Measurements from ENCODE around the gene AFAP1L2.

Gene AFAP1L2

DNA sequence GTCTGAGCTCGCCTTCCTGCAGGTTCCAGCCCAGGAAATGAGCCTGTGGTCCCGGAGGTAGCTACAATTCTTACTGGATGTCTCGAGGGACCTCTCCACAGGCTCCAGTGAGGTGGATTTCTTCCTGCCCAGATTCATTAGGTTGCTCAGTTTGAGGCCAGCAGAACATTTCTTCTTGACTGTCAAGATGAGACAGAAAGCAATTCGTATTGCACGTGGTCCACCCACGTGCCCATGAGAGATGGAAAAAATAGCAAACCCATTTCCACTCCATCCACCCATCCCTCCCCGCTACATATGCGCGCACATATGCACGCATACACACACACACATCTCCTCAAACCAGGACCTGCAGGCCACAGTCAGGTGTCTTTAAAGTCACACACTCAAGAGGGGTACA is 96.6 kb downstream of the AFAP1L2 start:
- FAIRE-seq: no peak

- FAIRE-seq: no peak
These were observed 98.0 kb downstream of the AFAP1L2 start for GRCh38 chr10:114306116-114306973.

DNA sequence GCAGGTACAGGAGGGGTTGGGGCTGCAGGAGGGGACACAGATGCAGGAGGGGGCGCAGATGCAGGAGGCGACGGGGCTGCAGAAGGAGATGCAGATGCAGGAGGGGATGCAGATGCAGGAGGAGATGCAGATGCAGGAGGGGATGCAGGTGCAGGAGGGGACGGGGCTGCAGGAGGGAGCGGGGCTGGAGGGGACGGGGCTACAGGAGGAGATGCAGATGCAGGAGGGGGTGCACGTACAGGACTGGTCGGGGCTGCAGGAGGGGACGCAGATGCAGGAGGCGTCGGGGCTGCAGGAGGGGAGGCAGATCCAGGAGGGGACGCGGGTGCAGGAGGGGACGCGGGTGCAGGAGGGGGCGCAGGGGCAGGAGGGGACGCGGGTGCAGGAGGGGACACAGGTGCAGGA is 98.8 kb downstream of the AFAP1L2 start:
- no peak for FAIRE-seq

- FAIRE-seq: no peak
These were observed 99.5 kb downstream of the AFAP1L2 start for GRCh38 chr10:114304571-114305421.

GRCh38 chr10:114304017-114304570 is 100.2 kb downstream of the AFAP1L2 start:
- FAIRE-seq: no peak

DNA sequence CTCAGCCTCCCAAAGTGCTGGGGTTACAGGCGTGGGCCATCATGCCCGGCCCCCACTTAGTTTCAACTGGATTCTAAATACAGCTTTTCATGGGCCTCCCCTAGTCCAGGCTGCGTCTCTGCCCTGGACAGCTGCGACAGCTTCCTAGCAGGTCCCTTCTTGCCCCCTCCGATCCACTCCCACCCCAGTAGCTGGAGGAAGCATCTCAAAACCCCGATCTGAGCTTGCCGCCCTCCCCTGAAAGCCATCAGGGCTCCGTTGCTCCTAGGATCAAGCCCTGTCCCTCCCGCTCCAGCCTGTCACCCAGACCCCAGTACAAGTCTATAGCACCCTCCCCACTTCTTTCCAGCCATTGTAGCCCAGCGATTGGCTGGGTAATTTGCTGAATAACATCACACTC is 100.7 kb downstream of the AFAP1L2 start:
- FAIRE-seq: no peak

DNA sequence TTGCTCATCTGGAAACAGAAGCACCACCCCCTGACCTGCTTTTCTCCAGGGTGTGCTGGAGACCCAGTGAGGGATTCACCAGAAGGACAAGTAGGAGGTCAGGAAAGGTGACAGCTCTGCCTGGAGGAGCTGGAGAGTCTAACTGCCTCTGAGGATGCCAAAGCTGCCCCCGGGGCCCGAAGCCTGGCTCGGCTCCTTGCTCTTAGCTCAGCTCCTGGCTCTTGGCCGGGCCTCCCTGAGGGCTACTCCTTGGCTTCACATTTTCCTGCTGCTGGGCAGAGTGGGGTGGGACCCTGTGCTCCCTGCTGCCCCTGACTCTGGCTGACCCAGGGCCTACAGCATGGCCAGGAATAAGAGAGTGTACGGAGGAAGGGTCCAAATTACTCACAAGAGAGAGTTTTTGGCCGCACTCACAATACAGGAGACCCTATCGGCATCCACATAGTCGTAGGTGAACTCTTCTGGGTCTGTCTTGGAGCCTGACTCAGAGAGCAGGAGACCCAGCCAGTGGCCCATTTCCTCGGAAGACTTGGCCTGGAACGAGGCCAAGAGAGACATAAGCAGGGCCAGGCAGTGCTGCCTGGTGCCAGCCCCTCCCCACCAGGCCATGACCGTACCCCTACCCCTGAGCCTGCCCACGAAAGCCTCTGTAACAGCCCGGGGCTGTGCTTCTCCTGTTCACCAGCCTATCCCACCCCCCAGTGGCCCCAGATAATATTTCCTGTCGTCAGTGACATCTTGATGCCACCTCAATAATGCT is 102.2 kb downstream of the AFAP1L2 start:
- no peak for FAIRE-seq

GRCh38 chr10:114301177-114301576 is 103.1 kb downstream of the AFAP1L2 start:
- FAIRE-seq: no peak

- FAIRE-seq: no peak
These were observed 104.2 kb downstream of the AFAP1L2 start for GRCh38 chr10:114300036-114300645.

- no peak for FAIRE-seq
These were observed 107.1 kb downstream of the AFAP1L2 start for GRCh38 chr10:114297136-114297705.

DNA sequence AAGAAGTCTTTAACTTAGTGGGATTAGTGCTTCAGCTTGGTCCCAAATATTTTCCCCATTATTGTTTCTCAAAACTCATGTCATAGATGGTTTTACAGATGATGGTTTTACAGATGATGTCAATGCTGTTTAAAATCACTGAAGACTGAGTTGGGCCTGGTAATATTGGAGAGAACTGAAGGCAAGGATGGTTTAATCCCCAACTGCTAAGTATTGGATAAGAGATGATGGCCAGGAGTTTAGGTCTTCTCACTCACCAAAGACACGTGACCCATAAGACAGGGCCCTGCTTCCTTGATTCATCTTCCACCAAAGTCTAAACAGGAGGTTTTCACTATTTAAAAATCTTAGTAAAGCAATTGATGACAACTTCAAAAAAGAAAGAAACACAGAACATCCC is 108.9 kb downstream of the AFAP1L2 start:
- FAIRE-seq: no peak

- no peak for FAIRE-seq
These were observed 109.8 kb downstream of the AFAP1L2 start for GRCh38 chr10:114294549-114294948.

- no peak for FAIRE-seq
These were observed 111.2 kb downstream of the AFAP1L2 start for GRCh38 chr10:114293075-114293474.

- FAIRE-seq: no peak
These were observed 112.8 kb downstream of the AFAP1L2 start for GRCh38 chr10:114291516-114291915.

DNA sequence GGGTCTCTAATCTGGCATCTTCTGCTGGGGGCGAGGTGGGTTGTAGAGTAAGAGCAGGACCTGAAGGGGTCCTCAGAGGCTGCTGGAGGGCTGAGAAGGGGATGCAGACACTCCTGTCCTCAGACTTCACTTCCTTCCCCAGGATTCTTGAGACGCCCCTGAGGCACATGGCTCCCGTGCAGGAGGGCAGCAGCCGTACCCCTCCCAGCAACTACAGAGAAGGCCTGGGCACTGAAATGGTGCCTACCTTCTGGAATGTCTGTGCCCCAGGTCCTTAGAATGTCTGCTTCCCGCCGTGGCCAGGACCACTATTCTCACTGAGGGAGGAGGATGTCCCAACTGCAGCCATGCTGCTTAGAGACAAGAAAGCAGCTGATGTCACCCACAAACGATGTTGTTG is 113.2 kb downstream of the AFAP1L2 start:
- FAIRE-seq: no peak

DNA sequence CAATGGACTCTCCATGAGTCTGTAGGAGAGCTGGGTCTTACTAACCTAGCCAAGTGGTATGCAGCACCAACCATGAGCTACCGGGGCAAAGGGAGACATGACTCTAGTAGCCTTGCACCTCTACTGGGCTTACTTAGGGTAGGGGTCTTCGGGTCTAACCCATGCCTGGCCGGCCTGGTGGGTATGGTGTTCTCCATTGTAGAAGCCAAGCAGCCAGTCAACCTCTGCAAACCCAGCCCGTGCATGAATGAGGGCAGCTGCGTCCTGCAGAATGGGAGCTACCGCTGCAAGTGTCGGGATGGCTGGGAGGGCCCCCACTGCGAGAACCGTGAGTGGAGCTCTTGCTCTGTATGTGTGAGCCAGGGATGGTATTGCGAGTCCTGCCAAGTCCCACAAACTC is 114.3 kb downstream of the AFAP1L2 start:
- FAIRE-seq: no peak

DNA sequence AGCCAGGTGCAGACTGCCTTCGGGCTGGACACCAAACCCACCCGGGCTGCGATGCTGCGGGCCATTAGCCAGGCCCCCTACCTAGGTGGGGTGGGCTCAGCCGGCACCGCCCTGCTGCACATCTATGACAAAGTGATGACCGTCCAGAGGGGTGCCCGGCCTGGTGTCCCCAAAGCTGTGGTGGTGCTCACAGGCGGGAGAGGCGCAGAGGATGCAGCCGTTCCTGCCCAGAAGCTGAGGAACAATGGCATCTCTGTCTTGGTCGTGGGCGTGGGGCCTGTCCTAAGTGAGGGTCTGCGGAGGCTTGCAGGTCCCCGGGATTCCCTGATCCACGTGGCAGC is 115.2 kb downstream of the AFAP1L2 start:
- FAIRE-seq: no peak

- no peak for FAIRE-seq
These were observed 115.7 kb downstream of the AFAP1L2 start for GRCh38 chr10:114288424-114289095.

DNA sequence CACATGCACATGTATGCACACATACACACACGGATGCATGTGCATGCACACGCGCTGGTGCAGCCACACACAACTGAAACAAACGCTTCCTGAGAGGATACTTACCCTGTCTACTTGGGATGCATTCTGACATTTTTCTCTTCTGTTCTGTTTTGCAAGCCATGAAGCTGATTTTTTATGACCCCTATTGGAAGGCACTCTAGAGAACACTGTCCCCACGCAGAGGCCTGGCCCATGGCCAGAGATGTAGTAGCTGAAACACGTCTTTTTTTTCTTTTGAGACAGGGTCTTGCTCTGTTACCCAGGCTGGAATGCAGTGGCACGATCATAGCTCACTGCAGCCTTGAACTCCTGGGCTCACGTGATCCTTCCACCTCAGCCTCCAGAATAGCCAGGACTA is 117.4 kb downstream of the AFAP1L2 start:
- FAIRE-seq: no peak

DNA sequence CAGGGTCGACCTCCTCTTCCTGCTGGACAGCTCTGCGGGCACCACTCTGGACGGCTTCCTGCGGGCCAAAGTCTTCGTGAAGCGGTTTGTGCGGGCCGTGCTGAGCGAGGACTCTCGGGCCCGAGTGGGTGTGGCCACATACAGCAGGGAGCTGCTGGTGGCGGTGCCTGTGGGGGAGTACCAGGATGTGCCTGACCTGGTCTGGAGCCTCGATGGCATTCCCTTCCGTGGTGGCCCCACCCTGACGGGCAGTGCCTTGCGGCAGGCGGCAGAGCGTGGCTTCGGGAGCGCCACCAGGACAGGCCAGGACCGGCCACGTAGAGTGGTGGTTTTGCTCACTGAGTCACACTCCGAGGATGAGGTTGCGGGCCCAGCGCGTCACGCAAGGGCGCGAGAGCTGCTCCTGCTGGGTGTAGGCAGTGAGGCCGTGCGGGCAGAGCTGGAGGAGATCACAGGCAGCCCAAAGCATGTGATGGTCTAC is 118.3 kb downstream of the AFAP1L2 start:
- FAIRE-seq: no peak

DNA sequence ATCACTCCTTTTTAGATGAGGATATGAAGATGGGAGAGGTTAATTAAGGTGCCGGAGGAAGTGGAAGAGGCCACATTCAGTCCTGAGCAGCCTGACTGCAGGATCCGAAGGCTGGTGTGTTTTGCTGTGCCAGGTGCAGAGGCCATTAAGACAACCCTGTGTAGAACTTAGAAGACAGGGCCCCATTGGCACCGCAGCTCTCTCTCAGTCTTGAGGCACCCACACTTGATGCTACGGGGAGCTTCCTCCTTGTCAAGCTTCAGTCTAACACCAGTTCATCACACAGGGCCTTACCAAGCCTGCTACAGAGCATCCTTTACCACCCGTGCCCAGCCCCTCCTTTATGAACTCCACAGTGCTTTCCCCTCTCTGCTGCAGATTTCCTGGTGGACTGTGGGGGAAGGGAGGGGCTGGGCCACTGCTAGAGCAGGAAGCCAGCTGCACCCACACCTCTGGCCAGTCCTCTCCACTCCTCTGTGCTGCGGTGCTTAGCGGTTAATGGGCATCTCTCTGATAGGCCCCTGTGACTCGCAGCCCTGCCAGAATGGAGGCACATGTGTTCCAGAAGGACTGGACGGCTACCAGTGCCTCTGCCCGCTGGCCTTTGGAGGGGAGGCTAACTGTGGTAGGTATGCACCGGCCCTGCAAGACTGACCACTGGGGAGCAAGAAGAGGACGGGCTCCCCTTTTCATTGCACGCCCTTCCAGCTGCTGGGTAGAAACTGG is 119.8 kb downstream of the AFAP1L2 start:
- no peak for FAIRE-seq
